Activated naive CD4-positive, alpha-beta T cell treated with anti-CD3 and anti-CD28 coated beads for 36 hours (primary cell): ENCODE data around the gene EGFLAM. TPM values are rescaled to one million over a fixed set of nuclear protein-coding genes. Genes with fewer than 3 reads are reported as not detected.

ENCODE experiments used
- CTCF ChIA-PET: fragments of 350-600 bp; sonication (Branson Sonifier 250); formaldehyde crosslinking; loops from one replicate; lab custom pipeline; 2021; ENCODE audit warnings: antibody characterized with exemption; lab: Charles Lee
- DNase-seq: peaks from one replicate; pipeline ENCODE4 v3.0.0-alpha.2; 2020
- H3K27ac Mint-ChIP-seq: one replicate; pipeline ENCODE4 v1.8.0; 2021; ENCODE audit warnings: mild to moderate bottlenecking, mixed read lengths
- H3K27me3 Mint-ChIP-seq: one replicate; pipeline ENCODE4 v1.8.0; 2021; ENCODE audit warnings: low read depth, mixed read lengths
- H3K36me3 Mint-ChIP-seq: one replicate; pipeline ENCODE4 v1.8.0; 2021; ENCODE audit warnings: low read depth, mixed read lengths
- H3K4me1 Mint-ChIP-seq: one replicate; pipeline ENCODE4 v1.8.0; 2021; ENCODE audit warnings: low read depth, mixed read lengths
- H3K4me3 Mint-ChIP-seq: one replicate; pipeline ENCODE4 v1.8.0; 2021; ENCODE audit warnings: mild to moderate bottlenecking, moderate library complexity, mixed read lengths
- H3K9me3 Mint-ChIP-seq: one replicate; pipeline ENCODE4 v1.8.0; 2021; ENCODE audit warnings: mixed read lengths
- intact Hi-C: fragments of 100-400 bp; cut with micrococcal nuclease; formaldehyde crosslinking; loops from one replicate; pipeline ENCODE4 v1.15.1; 2023
- total RNA-seq, 2 experiments: library from RNA; stranded (reverse); gene quantifications; one replicate each; pipeline ENCODE4 v1.2.3, GENCODE V29; 2021

The EGFLAM gene
- total RNA-seq, 2 experiments from 2014 or later = not detected

DNA sequence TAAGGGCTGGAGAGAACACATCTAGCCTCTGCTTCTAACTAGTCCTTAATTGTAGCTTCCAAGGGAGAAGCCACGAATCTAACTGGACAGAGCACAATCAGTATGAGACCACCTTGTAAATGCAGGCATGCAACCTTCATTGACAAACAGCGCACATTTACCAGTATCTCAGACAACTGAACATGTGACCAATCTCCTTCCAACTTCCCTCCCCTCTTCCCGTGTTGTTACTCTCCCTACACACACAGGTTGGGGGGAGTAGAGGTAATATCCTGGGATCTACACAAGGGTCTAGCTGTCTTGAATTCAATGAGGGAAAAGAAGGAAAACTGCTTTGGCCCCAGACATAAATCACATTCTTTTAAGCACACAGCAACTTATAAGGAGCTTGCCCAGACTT lies 220.5 kb downstream of the EGFLAM start:
- H3K36me3 Mint-ChIP-seq = no peaks in the 10 kb centered on the region
- peaks cover 32% of the 10 kb centered on the region for H3K27me3 Mint-ChIP-seq
- H3K4me3 Mint-ChIP-seq = no peak overlapping the region
- CTCF ChIA-PET = no interaction called here
- no peaks in the 10 kb centered on the region for H3K9me3 Mint-ChIP-seq
- H3K4me1 Mint-ChIP-seq = no peaks in the 10 kb centered on the region
- intact Hi-C loops = no loop called here
- no peak overlapping the region for H3K27ac Mint-ChIP-seq
- no peak for DNase-seq

DNA sequence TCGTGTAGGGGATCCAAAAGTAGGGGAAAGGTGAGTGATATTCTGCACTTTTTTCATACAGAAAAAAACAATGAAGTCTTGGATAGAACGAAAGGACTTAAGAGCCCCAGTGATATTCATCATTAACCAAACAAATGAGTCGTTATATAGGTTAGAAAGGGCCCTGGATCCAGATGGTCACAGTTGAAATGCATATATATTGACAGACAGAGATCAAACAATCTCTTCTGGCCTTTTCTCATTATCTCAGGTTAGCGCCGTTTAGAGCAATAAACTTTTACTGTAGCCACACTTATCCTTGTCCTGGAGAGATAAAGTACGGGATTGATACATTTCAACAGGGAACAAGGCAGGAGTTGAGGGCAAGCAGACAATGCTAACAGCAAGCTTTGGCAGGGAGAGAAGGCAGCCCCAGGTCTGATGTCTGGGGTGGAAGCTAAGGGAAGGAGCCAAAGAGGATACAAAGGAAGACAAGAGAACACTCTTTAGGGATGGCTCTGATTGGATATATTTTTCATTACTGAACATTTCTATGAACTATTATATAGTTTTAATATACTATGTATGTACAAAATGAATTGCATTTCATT lies 221.1 kb downstream of the EGFLAM start:
- no peak for DNase-seq

GRCh38 chr5:38483805-38484398 lies 225.5 kb downstream of the EGFLAM start:
- H3K9me3 Mint-ChIP-seq = no peaks in the 10 kb centered on the region
- CTCF ChIA-PET = no interaction called here
- no peak overlapping the region for H3K4me3 Mint-ChIP-seq

More for the DNA sequence above, 221.1 kb downstream of the EGFLAM start:
- CTCF ChIA-PET = interaction anchor here (0.8 to 1.1 kb wide), 2 partner anchors 38 to 59 kb away, joined by 4 to 9 read pairs; no protein-coding TSS in a partner anchor
- H3K27ac Mint-ChIP-seq = no peak overlapping the region
- no peak overlapping the region for H3K4me3 Mint-ChIP-seq
- H3K9me3 Mint-ChIP-seq = no peaks in the 10 kb centered on the region
- intact Hi-C loops = no loop called here
- H3K4me1 Mint-ChIP-seq = no peaks in the 10 kb centered on the region
- peaks cover 32% of the 10 kb centered on the region for H3K27me3 Mint-ChIP-seq
- H3K36me3 Mint-ChIP-seq = no peaks in the 10 kb centered on the region

DNA sequence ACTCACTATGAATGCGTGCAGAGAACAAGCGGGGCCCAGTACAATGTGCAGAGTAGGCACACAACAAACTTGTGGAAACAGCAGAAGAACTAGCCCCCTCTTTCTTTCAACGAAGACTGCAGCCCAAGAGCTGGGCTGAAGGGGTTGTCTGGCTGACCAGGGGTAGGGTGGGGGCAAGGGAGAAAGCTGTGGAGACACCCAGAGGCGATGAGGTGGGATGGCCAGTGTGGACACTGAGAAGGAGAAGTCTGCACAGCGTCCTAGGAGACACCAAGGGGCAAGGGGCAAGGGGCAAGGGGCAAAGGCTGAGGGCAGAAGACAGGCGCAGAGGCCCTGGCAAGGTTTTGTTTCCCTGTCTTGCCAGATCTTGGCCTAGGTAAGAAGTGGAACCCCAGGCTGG lies 235.8 kb downstream of the EGFLAM start:
- no peaks in the 10 kb centered on the region for H3K4me1 Mint-ChIP-seq
- H3K9me3 Mint-ChIP-seq = no peaks in the 10 kb centered on the region
- no peak for DNase-seq
- H3K27ac Mint-ChIP-seq = no peak overlapping the region
- CTCF ChIA-PET = no interaction called here
- H3K4me3 Mint-ChIP-seq = no peak overlapping the region
- no peaks in the 10 kb centered on the region for H3K27me3 Mint-ChIP-seq
- intact Hi-C loops = no loop called here
- H3K36me3 Mint-ChIP-seq = no peaks in the 10 kb centered on the region

More at GRCh38 chr5:38483805-38484398, 225.5 kb downstream of the EGFLAM start:
- intact Hi-C loops = no loop called here
- Mint-ChIP-seq H3K27me3 (peaks cover 20% of the 10 kb centered on the region), H3K4me1 (no peaks in the 10 kb centered on the region), H3K27ac (no peak overlapping the region), H3K36me3 (no peaks in the 10 kb centered on the region)
- DNase-seq = no peak

GRCh38 chr5:38494763-38495162 lies 236.4 kb downstream of the EGFLAM start:
- CTCF ChIA-PET = no interaction called here
- Mint-ChIP-seq H3K27ac (no peak overlapping the region), H3K4me3 (no peak overlapping the region), H3K4me1 (no peaks in the 10 kb centered on the region), H3K9me3 (no peaks in the 10 kb centered on the region), H3K36me3 (no peaks in the 10 kb centered on the region), H3K27me3 (no peaks in the 10 kb centered on the region)
- intact Hi-C loops = no loop called here
- DNase-seq = no peak

- Mint-ChIP-seq H3K36me3 (no peaks in the 10 kb centered on the region), H3K4me3 (no peak overlapping the region), H3K4me1 (no peaks in the 10 kb centered on the region), H3K9me3 (no peaks in the 10 kb centered on the region), H3K27me3 (no peaks in the 10 kb centered on the region), H3K27ac (no peak overlapping the region)
- intact Hi-C loops = no loop called here
- CTCF ChIA-PET = no interaction called here
- no peak for DNase-seq
Observed at GRCh38 chr5:38497946-38498345, 239.6 kb downstream of the EGFLAM start.

- CTCF ChIA-PET = no interaction called here
- Mint-ChIP-seq H3K27me3 (no peaks in the 10 kb centered on the region), H3K4me1 (no peaks in the 10 kb centered on the region), H3K27ac (no peak overlapping the region), H3K4me3 (no peak overlapping the region), H3K9me3 (no peaks in the 10 kb centered on the region), H3K36me3 (no peaks in the 10 kb centered on the region)
- intact Hi-C loops = no loop called here
- DNase-seq = no peak
Observed at GRCh38 chr5:38500573-38501260, 242.4 kb downstream of the EGFLAM start.

DNA sequence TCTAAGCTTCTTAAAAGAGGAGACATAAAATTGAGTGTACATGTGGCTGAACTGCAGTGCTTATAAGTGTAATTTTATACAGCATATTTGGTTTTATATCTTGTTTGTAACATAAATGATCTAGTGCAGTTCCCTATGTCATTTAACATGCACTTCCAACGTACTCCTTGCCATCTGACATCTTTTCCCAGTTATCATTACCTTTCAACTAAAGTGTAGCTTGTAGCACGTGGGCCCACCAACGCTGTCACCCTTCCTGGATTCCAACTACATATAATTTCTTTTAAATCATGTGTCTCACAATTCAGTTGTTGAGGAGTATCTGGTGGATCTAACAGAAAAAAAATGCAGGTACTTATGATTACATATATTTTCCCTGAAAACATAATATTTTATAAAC lies 247.9 kb downstream of the EGFLAM start:
- CTCF ChIA-PET = no interaction called here

GRCh38 chr5:38509185-38509584 lies 250.8 kb downstream of the EGFLAM start:
- no peak for DNase-seq
- H3K27me3 Mint-ChIP-seq = peaks cover 2% of the 10 kb centered on the region
- no peak overlapping the region for H3K4me3 Mint-ChIP-seq
- intact Hi-C loops = no loop called here
- H3K36me3 Mint-ChIP-seq = no peaks in the 10 kb centered on the region
- CTCF ChIA-PET = interaction anchor here (0.6 kb wide), 1 partner anchor 840 kb away, joined by 4 read pairs; no protein-coding TSS in a partner anchor
- H3K9me3 Mint-ChIP-seq = no peaks in the 10 kb centered on the region
- H3K4me1 Mint-ChIP-seq = no peaks in the 10 kb centered on the region
- no peak overlapping the region for H3K27ac Mint-ChIP-seq

More for the DNA sequence above, 247.9 kb downstream of the EGFLAM start:
- DNase-seq = no peak
- Mint-ChIP-seq H3K27ac (no peak overlapping the region), H3K4me3 (no peak overlapping the region), H3K4me1 (no peaks in the 10 kb centered on the region), H3K9me3 (no peaks in the 10 kb centered on the region), H3K36me3 (no peaks in the 10 kb centered on the region), H3K27me3 (no peaks in the 10 kb centered on the region)
- intact Hi-C loops = no loop called here
